Neural cell (in vitro differentiated cells): ENCODE data around the gene CHCT1. TPM values are rescaled to one million over a fixed set of nuclear protein-coding genes. Genes with fewer than 3 reads are reported as not detected.

Source experiments
- H2AFZ ChIP-seq: fragments of 200-600, 300-800 bp; sonication (generic), shearing (Covaris generic); 2 replicates; pipeline ENCODE4 v1.6.0; 2014; ENCODE audit warnings: low read depth, mild to moderate bottlenecking, antibody characterized with exemption, low read length, moderate library complexity
- H3F3A ChIP-seq: fragments of 200-600 bp; shearing (Covaris generic); 2 replicates; pipeline ENCODE4 v1.6.1; 2016; ENCODE audit warnings: mild to moderate bottlenecking, moderate library complexity, mixed read lengths, antibody characterized with exemption, low read length; ENCODE audit not compliant: insufficient read depth, poor library complexity, severe bottlenecking
- H3K27ac ChIP-seq: fragments of 200-600, 300-800 bp; sonication (generic), shearing (Covaris generic); 2 replicates; pipeline ENCODE4 v1.5.1; 2014; ENCODE audit warnings: mild to moderate bottlenecking, low read length, moderate library complexity
- H3K27me3 ChIP-seq: fragments of 300-800, 200-600 bp; sonication (generic), shearing (Covaris generic); 2 replicates; pipeline ENCODE4 v1.6.0; 2014; ENCODE audit warnings: mild to moderate bottlenecking, low read depth, low read length, moderate library complexity; ENCODE audit not compliant: insufficient read depth
- H3K36me3 ChIP-seq: fragments of 300-800, 200-600 bp; sonication (generic), shearing (Covaris generic); 2 replicates; pipeline ENCODE4 v1.5.1; 2014; ENCODE audit warnings: mild to moderate bottlenecking, antibody characterized with exemption, low read length, moderate library complexity; ENCODE audit not compliant: insufficient read depth
- H3K4me2 ChIP-seq: fragments of 300-800, 200-600 bp; sonication (generic), shearing (Covaris generic); 2 replicates; pipeline ENCODE4 v1.6.0; 2014; ENCODE audit warnings: mild to moderate bottlenecking, low read length
- H3K4me3 ChIP-seq: fragments of 300-800, 200-600 bp; sonication (generic), shearing (Covaris generic); 2 replicates; pipeline ENCODE4 v1.5.1; 2014; ENCODE audit warnings: mild to moderate bottlenecking, low read length, moderate library complexity
- H3K79me2 ChIP-seq: fragments of 200-600 bp; shearing (Covaris generic); replicated peaks from 2 replicates; pipeline ENCODE4 v1.6.0; 2014; ENCODE audit warnings: mild to moderate bottlenecking, low read length, moderate library complexity; ENCODE audit not compliant: insufficient read depth
- H3K9ac ChIP-seq: fragments of 300-800, 200-600 bp; sonication (generic), shearing (Covaris generic); 2 replicates; pipeline ENCODE4 v1.6.1; 2016; ENCODE audit warnings: mild to moderate bottlenecking, low read length, mixed read lengths
- H3K9me2 ChIP-seq: fragments of 200-600 bp; shearing (Covaris generic); 2 replicates; pipeline ENCODE4 v1.6.1; 2016; ENCODE audit warnings: mild to moderate bottlenecking, low read length, mixed read lengths; ENCODE audit not compliant: insufficient read depth
- H3K9me3 ChIP-seq: fragments of 200-600, 300-800 bp; sonication (generic), shearing (Covaris generic); 2 replicates; pipeline ENCODE4 v1.6.1; 2016; ENCODE audit warnings: mild to moderate bottlenecking, mixed run types, low read length, moderate library complexity, mixed read lengths
- H4K20me1 ChIP-seq: fragments of 200-600 bp; shearing (Covaris generic); 2 replicates; pipeline ENCODE4 v1.6.1; 2016; ENCODE audit warnings: mild to moderate bottlenecking, mixed run types; ENCODE audit not compliant: insufficient read depth
- CTCF ChIP-seq: fragments of 450-650 bp; IDR thresholded peaks from 2 replicates; pipeline ENCODE4 v1.5.1; 2014; ENCODE audit warnings: antibody characterized with exemption, mild to moderate bottlenecking, moderate library complexity; ENCODE audit not compliant: poor library complexity, severe bottlenecking
- EP300 ChIP-seq: fragments of 450-650 bp; conservative IDR thresholded peaks from 2 replicates; pipeline ENCODE4 v1.6.1; 2014; ENCODE audit warnings: antibody characterized with exemption, mild to moderate bottlenecking, moderate library complexity; ENCODE audit not compliant: poor library complexity, severe bottlenecking
- EZH2 ChIP-seq: fragments of 200-600, 300-800 bp; shearing (Covaris generic), sonication (generic); IDR thresholded peaks from 2 replicates; pipeline ENCODE4 v1.6.1; 2014; ENCODE audit warnings: antibody characterized with exemption, low read length, borderline replicate concordance, mild to moderate bottlenecking; ENCODE audit not compliant: insufficient read depth, poor library complexity, severe bottlenecking
- MXI1 ChIP-seq: fragments of 450-650 bp; conservative IDR thresholded peaks from 2 replicates; pipeline ENCODE4 v1.6.1; 2014; ENCODE audit warnings: antibody characterized with exemption, mild to moderate bottlenecking; ENCODE audit not compliant: poor library complexity, severe bottlenecking
- POLR2AphosphoS5 ChIP-seq: IDR thresholded peaks from 2 replicates; pipeline ENCODE4 v1.6.1; 2012
- RAD21 ChIP-seq: fragments of 450-650 bp; conservative IDR thresholded peaks from 2 replicates; pipeline ENCODE4 v1.6.1; 2014; ENCODE audit warnings: antibody characterized with exemption, mild to moderate bottlenecking, moderate library complexity
- SMC3 ChIP-seq: fragments of 450-650 bp; conservative IDR thresholded peaks from 2 replicates; pipeline ENCODE4 v1.6.1; 2014; ENCODE audit warnings: antibody characterized with exemption, mild to moderate bottlenecking, moderate library complexity; ENCODE audit not compliant: poor library complexity
- TAF1 ChIP-seq: IDR thresholded peaks from 2 replicates; pipeline ENCODE4 v1.6.1; 2012; ENCODE audit warnings: low read depth
- polyA plus RNA-seq: library from polyadenylated mRNA; depleted of rRNA; stranded (reverse); fragments of >200 nt; gene quantifications from 2 replicates; pipeline ENCODE4 v1.2.3, GENCODE V29; 2014
- TF ChIP-seq, protein P1 (sequence below): IDR thresholded peaks from 2 replicates; pipeline ENCODE4 v1.6.1; 2012; ENCODE audit warnings: borderline replicate concordance

CHCT1 gene
- polyA plus RNA-seq, 1 donor from 2014 or later, result not detected

DNA sequence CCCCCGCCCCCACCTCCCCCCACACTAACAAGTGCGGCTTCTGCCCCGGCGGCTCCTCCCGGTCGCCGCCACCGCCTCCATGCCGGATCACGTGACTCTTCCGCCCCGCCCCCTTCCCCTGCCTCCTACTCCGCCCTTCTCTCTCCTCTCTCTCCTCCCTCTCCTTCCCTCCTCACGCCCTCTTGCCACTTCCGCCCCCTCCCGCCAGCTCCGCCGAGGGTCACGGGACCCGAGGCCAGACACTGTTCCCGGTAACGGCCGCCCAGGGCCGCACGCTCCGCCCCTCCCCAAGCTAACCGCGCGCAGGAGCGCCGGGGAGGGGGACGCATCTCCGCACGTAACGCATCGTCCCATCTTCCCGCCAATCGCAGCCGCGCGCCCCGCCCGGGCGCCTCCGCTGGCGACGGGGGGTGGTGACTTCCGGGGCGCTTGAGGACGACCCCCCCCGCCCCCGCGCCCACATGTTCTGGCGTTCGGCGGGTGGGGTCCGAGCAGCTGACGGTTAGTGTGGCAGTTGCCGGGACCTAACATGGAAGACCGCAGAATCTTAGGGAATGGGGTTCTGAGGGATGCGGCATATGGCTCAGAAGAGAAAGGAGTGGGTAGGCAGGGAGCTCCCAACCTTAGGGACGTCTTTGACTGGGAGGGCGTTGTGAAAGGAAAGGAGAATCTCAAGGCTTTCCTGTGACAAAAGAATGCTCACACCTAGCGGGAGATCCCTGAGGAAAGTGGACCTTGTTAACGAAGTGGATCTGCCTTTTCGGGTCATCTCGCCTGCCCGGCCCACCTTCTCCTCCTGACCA is 30.0 kb upstream of the CHCT1 start, which contains the start of gene USP32:
TSS of gene USP32 (minus strand) at position 92 of the 803 bp plus-strand sequence. CDS start 194 bp downstream, outside the sequence.
- TF ChIP-seq MXI1 (peak; percentile 95), EZH2 (no peak), POLR2AphosphoS5 (peak; percentile 91), SMC3 (peak; percentile 39), TAF1 (peak; percentile 77), EP300 (peak; percentile 76), RAD21 (peak; percentile 39), CTCF (peak; percentile 78)
- TF ChIP-seq, protein P1, sequence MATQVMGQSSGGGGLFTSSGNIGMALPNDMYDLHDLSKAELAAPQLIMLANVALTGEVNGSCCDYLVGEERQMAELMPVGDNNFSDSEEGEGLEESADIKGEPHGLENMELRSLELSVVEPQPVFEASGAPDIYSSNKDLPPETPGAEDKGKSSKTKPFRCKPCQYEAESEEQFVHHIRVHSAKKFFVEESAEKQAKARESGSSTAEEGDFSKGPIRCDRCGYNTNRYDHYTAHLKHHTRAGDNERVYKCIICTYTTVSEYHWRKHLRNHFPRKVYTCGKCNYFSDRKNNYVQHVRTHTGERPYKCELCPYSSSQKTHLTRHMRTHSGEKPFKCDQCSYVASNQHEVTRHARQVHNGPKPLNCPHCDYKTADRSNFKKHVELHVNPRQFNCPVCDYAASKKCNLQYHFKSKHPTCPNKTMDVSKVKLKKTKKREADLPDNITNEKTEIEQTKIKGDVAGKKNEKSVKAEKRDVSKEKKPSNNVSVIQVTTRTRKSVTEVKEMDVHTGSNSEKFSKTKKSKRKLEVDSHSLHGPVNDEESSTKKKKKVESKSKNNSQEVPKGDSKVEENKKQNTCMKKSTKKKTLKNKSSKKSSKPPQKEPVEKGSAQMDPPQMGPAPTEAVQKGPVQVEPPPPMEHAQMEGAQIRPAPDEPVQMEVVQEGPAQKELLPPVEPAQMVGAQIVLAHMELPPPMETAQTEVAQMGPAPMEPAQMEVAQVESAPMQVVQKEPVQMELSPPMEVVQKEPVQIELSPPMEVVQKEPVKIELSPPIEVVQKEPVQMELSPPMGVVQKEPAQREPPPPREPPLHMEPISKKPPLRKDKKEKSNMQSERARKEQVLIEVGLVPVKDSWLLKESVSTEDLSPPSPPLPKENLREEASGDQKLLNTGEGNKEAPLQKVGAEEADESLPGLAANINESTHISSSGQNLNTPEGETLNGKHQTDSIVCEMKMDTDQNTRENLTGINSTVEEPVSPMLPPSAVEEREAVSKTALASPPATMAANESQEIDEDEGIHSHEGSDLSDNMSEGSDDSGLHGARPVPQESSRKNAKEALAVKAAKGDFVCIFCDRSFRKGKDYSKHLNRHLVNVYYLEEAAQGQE, result peak; percentile 88

DNA sequence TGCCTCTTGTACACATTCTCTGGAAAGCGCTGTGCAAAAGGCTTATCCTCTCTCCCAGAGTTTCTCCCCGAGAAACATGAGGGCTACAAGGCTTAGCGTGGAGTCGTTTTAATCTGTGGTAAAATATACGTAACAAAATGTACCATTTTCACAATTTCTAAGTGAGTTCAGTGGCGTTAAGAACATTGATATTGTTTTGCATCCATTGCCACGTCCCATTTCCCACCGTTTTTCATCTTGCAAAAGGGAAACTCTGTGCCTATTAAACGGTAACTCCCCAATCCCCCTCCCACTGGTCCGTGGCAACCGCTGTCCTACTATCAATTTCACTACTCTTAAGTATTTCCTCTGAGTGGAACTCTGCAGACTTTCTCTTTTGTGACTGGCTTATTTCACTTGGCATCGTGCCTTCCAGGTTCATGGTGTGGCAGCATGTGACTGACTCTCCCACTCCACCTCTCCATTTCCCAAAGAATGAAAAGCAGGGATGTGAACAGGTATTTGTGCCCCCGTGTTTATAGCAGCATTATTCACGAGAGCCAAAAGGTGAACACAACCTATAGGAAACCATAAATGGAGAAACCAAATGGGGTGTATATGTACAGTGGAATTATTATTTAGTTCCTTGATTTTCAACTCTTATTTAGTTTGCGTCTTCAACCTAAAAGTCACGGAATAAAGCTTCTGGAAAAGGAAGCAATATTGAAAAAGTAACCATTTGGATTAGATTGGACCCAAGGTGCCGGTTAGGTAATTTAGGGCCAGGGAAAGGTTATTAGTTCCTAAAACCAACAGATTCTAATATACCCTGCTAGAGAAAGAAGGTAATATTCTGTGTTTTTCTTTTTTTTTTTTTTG is 29.2 kb upstream of the CHCT1 start:
- TF ChIP-seq CTCF, result no peak
- no peak for TF ChIP-seq TAF1
- H3K79me2 ChIP-seq, result peaks cover 30% of the 10 kb centered on the region
- no peaks in the 10 kb centered on the region for H3K9me2 ChIP-seq
- peak overlapping the region; percentile 98 for H3K9ac ChIP-seq
- no peaks in the 10 kb centered on the region for H4K20me1 ChIP-seq
- H3K9me3 ChIP-seq, result no peaks in the 10 kb centered on the region
- peak overlapping the region; percentile 70 for H3K4me2 ChIP-seq
- H3K27ac ChIP-seq, result peak overlapping the region; percentile 91
- peaks cover 6% of the 10 kb centered on the region for H3F3A ChIP-seq
- peak overlapping the region; percentile 41 for H2AFZ ChIP-seq
- H3K27me3 ChIP-seq, result no peaks in the 10 kb centered on the region
- no peaks in the 10 kb centered on the region for H3K36me3 ChIP-seq
- peak overlapping the region; percentile 87 for H3K4me3 ChIP-seq

More for the DNA sequence above, 30.0 kb upstream of the CHCT1 start, which contains the start of gene USP32:
- no peaks in the 10 kb centered on the region for H3K36me3 ChIP-seq
- H2AFZ ChIP-seq, result peak within 1 kb of the TSS; percentile 77
- H3K9me2 ChIP-seq, result no peaks in the 10 kb centered on the region
- H3K9ac ChIP-seq, result peak within 1 kb of the TSS; percentile 98
- H3K27ac ChIP-seq, result peak within 1 kb of the TSS; percentile 91
- peaks cover 6% of the 10 kb centered on the region for H3F3A ChIP-seq
- H3K4me3 ChIP-seq, result peak within 1 kb of the TSS; percentile 87
- H3K4me2 ChIP-seq, result peak within 1 kb of the TSS; percentile 94
- peaks cover 39% of the 10 kb centered on the region for H3K79me2 ChIP-seq
- no peaks in the 10 kb centered on the region for H4K20me1 ChIP-seq
- no peaks in the 10 kb centered on the region for H3K27me3 ChIP-seq
- no peaks in the 10 kb centered on the region for H3K9me3 ChIP-seq
